IPS-15b (cell line): ENCODE results near the gene GDAP1L1.
A peak's percentile ranks its signal among the peaks of the same experiment; 100 is the strongest.

Experiments
- H3K27me3 ChIP-seq: one replicate; pipeline ENCODE4 v1.6.1; 2013; ENCODE audit warnings: low read length; ENCODE audit not compliant: control insufficient read depth, insufficient read depth
- H3K36me3 ChIP-seq: one replicate; pipeline ENCODE4 v1.6.1; 2013; ENCODE audit warnings: low read length; ENCODE audit not compliant: control insufficient read depth, insufficient read depth
- H3K4me1 ChIP-seq: one replicate; pipeline ENCODE4 v1.6.1; 2013; ENCODE audit warnings: mild to moderate bottlenecking, low read length; ENCODE audit not compliant: control insufficient read depth, insufficient read depth
- H3K4me3 ChIP-seq: one replicate; pipeline ENCODE4 v1.5.1; 2013; ENCODE audit warnings: low read depth, low read length
- H3K9ac ChIP-seq: one replicate; pipeline ENCODE4 v1.6.1; 2013; ENCODE audit warnings: low read depth, mild to moderate bottlenecking, low read length
- H3K9me3 ChIP-seq: one replicate; pipeline ENCODE4 v1.6.1; 2013; ENCODE audit warnings: mild to moderate bottlenecking, low read length; ENCODE audit not compliant: control insufficient read depth, insufficient read depth

The GDAP1L1 gene

GRCh38 chr20:44268802-44269201 is 21.7 kb downstream of the GDAP1L1 start:
- peaks cover 11% of the 10 kb centered on the region for H3K4me1 ChIP-seq
- H3K36me3 ChIP-seq = no peaks in the 10 kb centered on the region
- no peaks in the 10 kb centered on the region for H3K9me3 ChIP-seq
- H3K27me3 ChIP-seq = no peaks in the 10 kb centered on the region
- H3K9ac ChIP-seq = no peak overlapping the region
- no peak overlapping the region for H3K4me3 ChIP-seq

GRCh38 chr20:44271915-44272663 is 25.0 kb downstream of the GDAP1L1 start:
- peak overlapping the region; percentile 49 for H3K4me3 ChIP-seq
- no peaks in the 10 kb centered on the region for H3K9me3 ChIP-seq
- H3K27me3 ChIP-seq = no peaks in the 10 kb centered on the region
- H3K4me1 ChIP-seq = peaks cover 11% of the 10 kb centered on the region
- no peaks in the 10 kb centered on the region for H3K36me3 ChIP-seq
- no peak overlapping the region for H3K9ac ChIP-seq

- Histone ChIP-seq H3K27me3 (no peaks in the 10 kb centered on the region), H3K36me3 (no peaks in the 10 kb centered on the region), H3K4me3 (no peak overlapping the region), H3K9me3 (no peaks in the 10 kb centered on the region), H3K4me1 (peaks cover 11% of the 10 kb centered on the region), H3K9ac (no peak overlapping the region)
These were observed 26.4 kb downstream of the GDAP1L1 start for GRCh38 chr20:44273231-44274215.

GRCh38 chr20:44274303-44275017 is 27.4 kb downstream of the GDAP1L1 start:
- H3K9me3 ChIP-seq = no peaks in the 10 kb centered on the region
- H3K9ac ChIP-seq = no peak overlapping the region
- no peak overlapping the region for H3K4me3 ChIP-seq
- peaks cover 11% of the 10 kb centered on the region for H3K4me1 ChIP-seq
- no peaks in the 10 kb centered on the region for H3K36me3 ChIP-seq
- no peaks in the 10 kb centered on the region for H3K27me3 ChIP-seq

- no peaks in the 10 kb centered on the region for H3K9me3 ChIP-seq
- H3K9ac ChIP-seq = no peak overlapping the region
- H3K36me3 ChIP-seq = no peaks in the 10 kb centered on the region
- no peak overlapping the region for H3K4me3 ChIP-seq
- H3K4me1 ChIP-seq = no peaks in the 10 kb centered on the region
- H3K27me3 ChIP-seq = no peaks in the 10 kb centered on the region
These were observed 32.1 kb downstream of the GDAP1L1 start for GRCh38 chr20:44279228-44279627.

GRCh38 chr20:44280387-44280786 is 33.3 kb downstream of the GDAP1L1 start:
- Histone ChIP-seq H3K27me3 (no peaks in the 10 kb centered on the region), H3K4me3 (no peak overlapping the region), H3K9ac (no peak overlapping the region), H3K9me3 (no peaks in the 10 kb centered on the region), H3K4me1 (no peaks in the 10 kb centered on the region), H3K36me3 (no peaks in the 10 kb centered on the region)

- Histone ChIP-seq H3K9ac (no peak overlapping the region), H3K4me1 (no peaks in the 10 kb centered on the region), H3K36me3 (no peaks in the 10 kb centered on the region), H3K9me3 (no peaks in the 10 kb centered on the region), H3K4me3 (no peak overlapping the region), H3K27me3 (no peaks in the 10 kb centered on the region)
These were observed 35.1 kb downstream of the GDAP1L1 start for GRCh38 chr20:44282192-44282591.

GRCh38 chr20:44284032-44284431 is 36.9 kb downstream of the GDAP1L1 start:
- Histone ChIP-seq H3K9me3 (no peaks in the 10 kb centered on the region), H3K4me3 (no peak overlapping the region), H3K27me3 (no peaks in the 10 kb centered on the region), H3K36me3 (no peaks in the 10 kb centered on the region), H3K4me1 (no peaks in the 10 kb centered on the region), H3K9ac (no peak overlapping the region)

GRCh38 chr20:44287272-44288097 is 40.4 kb downstream of the GDAP1L1 start:
- Histone ChIP-seq H3K4me3 (no peak overlapping the region), H3K36me3 (no peaks in the 10 kb centered on the region), H3K27me3 (no peaks in the 10 kb centered on the region), H3K4me1 (no peaks in the 10 kb centered on the region), H3K9me3 (no peaks in the 10 kb centered on the region), H3K9ac (no peak overlapping the region)

- no peak overlapping the region for H3K4me3 ChIP-seq
- no peaks in the 10 kb centered on the region for H3K27me3 ChIP-seq
- no peak overlapping the region for H3K9ac ChIP-seq
- H3K36me3 ChIP-seq = no peaks in the 10 kb centered on the region
- no peaks in the 10 kb centered on the region for H3K4me1 ChIP-seq
- no peaks in the 10 kb centered on the region for H3K9me3 ChIP-seq
These were observed 41.1 kb downstream of the GDAP1L1 start for GRCh38 chr20:44288252-44288651.

- H3K9me3 ChIP-seq = no peaks in the 10 kb centered on the region
- H3K4me1 ChIP-seq = no peaks in the 10 kb centered on the region
- no peak overlapping the region for H3K4me3 ChIP-seq
- no peak overlapping the region for H3K9ac ChIP-seq
- H3K27me3 ChIP-seq = no peaks in the 10 kb centered on the region
- H3K36me3 ChIP-seq = no peaks in the 10 kb centered on the region
These were observed 44.6 kb downstream of the GDAP1L1 start for GRCh38 chr20:44291754-44292153.
